ENCODE data around the gene OR5C1. TPM values are rescaled to one million over a fixed set of nuclear protein-coding genes. Genes with fewer than 3 reads are reported as not detected.

The OR5C1 gene
- total RNA-seq, 4 donors from 2014 or later: not detected

- DNase-seq (ENCODE audit: low spot score) (no peak), ATAC-seq (ENCODE audit: low FRiP score) (no peak)
- TF ChIP-seq, protein P1, sequence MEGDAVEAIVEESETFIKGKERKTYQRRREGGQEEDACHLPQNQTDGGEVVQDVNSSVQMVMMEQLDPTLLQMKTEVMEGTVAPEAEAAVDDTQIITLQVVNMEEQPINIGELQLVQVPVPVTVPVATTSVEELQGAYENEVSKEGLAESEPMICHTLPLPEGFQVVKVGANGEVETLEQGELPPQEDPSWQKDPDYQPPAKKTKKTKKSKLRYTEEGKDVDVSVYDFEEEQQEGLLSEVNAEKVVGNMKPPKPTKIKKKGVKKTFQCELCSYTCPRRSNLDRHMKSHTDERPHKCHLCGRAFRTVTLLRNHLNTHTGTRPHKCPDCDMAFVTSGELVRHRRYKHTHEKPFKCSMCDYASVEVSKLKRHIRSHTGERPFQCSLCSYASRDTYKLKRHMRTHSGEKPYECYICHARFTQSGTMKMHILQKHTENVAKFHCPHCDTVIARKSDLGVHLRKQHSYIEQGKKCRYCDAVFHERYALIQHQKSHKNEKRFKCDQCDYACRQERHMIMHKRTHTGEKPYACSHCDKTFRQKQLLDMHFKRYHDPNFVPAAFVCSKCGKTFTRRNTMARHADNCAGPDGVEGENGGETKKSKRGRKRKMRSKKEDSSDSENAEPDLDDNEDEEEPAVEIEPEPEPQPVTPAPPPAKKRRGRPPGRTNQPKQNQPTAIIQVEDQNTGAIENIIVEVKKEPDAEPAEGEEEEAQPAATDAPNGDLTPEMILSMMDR (IDR thresholded peaks at IDR 0.05): no peak
Measured at GRCh38 chr9:122780026-122780425, 8.7 kb upstream of the OR5C1 start.

GRCh38 chr9:122781671-122782070 lies 7.1 kb upstream of the OR5C1 start:
- TF ChIP-seq, protein P1 (IDR thresholded peaks at IDR 0.05): no peak
- DNase-seq (ENCODE audit: low spot score): no peak
- no peak for ATAC-seq (ENCODE audit: low FRiP score)

DNA sequence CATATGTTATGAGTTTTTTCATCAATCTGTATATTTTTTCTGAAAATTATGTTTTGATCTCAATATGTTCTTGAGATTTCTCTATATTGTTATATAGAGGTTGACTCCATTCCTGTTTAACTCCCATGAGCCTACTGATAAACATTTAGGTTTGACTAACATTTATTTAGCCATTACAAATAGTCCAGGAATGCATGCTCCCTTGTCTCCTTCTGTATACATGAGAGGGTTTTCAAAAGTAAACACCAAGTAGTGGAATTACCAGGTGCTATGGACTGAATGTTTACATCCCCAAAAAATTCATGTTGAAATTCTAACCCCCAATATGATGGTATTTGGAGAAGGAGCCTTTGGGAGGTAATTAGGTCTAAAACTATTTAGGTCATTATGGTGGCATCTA lies 3.5 kb upstream of the OR5C1 start:
- ATAC-seq (ENCODE audit: low FRiP score): no peak
- no peak for DNase-seq (ENCODE audit: low spot score)
- TF ChIP-seq, protein P1 (IDR thresholded peaks at IDR 0.05): no peak

DNA sequence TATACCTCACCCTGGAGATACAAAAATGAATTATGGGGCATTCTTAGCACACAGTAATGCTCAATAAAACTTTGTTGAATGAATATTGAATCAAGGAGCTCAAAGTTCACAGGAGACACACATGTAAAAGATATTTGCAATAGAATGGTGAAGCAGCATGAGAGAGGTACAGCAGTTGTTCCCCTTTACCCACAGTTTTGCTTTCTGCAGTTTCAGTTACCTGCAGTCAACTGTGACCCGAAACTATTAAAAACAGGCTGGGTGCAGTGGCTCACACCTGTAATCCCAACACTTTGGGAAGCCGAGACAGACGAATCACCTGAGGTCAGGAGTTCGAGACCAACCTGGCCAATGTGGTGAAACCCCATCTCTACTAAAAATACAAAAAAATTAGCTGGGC lies 2.4 kb upstream of the OR5C1 start:
- ATAC-seq (ENCODE audit: low FRiP score) (no peak), DNase-seq (ENCODE audit: low spot score) (no peak)
- TF ChIP-seq, protein P1 (IDR thresholded peaks at IDR 0.05): no peak

GRCh38 chr9:122789256-122790046 lies 718 bp downstream of the OR5C1 start:
- no peak for ATAC-seq (ENCODE audit: low FRiP score)
- TF ChIP-seq, protein P1 (IDR thresholded peaks at IDR 0.05): no peak
- DNase-seq (ENCODE audit: low spot score): no peak

- TF ChIP-seq, protein P1 (IDR thresholded peaks at IDR 0.05): no peak
- DNase-seq (ENCODE audit: low spot score) (no peak), ATAC-seq (ENCODE audit: low FRiP score) (no peak)
Measured at GRCh38 chr9:122791872-122792669, 3.3 kb downstream of the OR5C1 start.
